ENCODE results near the gene EVL.

- no peak for TF ChIP-seq CTCF (IDR thresholded peaks at IDR 0.05; ENCODE audit: low read depth, low read length)
- TF ChIP-seq EZH2phosphoT487 (IDR thresholded peaks at IDR 0.05; ENCODE audit: low read depth) = no peak
Observed at GRCh38 chr14:100188392-100189030, 123.3 kb downstream of the EVL start.
